ENCODE measurements around the gene ANKRD37. TPM values are rescaled to one million over a fixed set of nuclear protein-coding genes. Genes with fewer than 3 reads are reported as not detected.

The ANKRD37 gene
- total RNA-seq, 1 experiment from 2014 or later, result 3.6 TPM

GRCh38 chr4:185374573-185374972 is 22.1 kb upstream of the ANKRD37 start:
- DNase-seq, result no peak
- H3K36me3 ChIP-seq (ENCODE audit: control insufficient read depth, insufficient read depth, low read length), result no peaks in the 10 kb centered on the region
- no peak overlapping the region for H3K4me3 ChIP-seq (ENCODE audit: low read depth, low read length)
- intact Hi-C loops (cut with micrococcal nuclease; ENCODE audit: unreplicated experiment), result no loop called here
- H3K4me1 Mint-ChIP-seq (ENCODE audit: low read depth, unreplicated experiment), result no peaks in the 10 kb centered on the region
- no peak for TF ChIP-seq CTCF (IDR thresholded peaks at IDR 0.05; ENCODE audit: insufficient read depth in 1 of 2, low read depth in 1 of 2, low read length in 1 of 2, severe bottlenecking in 1 of 2, unreplicated experiment in 1 of 2)
- H3K27ac Mint-ChIP-seq (ENCODE audit: unreplicated experiment), result no peak overlapping the region
- no peaks in the 10 kb centered on the region for H3K9me3 Mint-ChIP-seq (ENCODE audit: unreplicated experiment)
- POLR2A ChIA-PET, result no interaction called here
- CTCF ChIA-PET, result no interaction called here
- no peak overlapping the region for H3K4me3 Mint-ChIP-seq (ENCODE audit: unreplicated experiment)
- no peaks in the 10 kb centered on the region for H3K9me3 ChIP-seq
- BruUV-seq (replicated peaks), result no TSS peak
- no peaks in the 10 kb centered on the region for H3K27me3 ChIP-seq (replicated peaks; ENCODE audit: control insufficient read depth, insufficient read depth, low read length)
- no peaks in the 10 kb centered on the region for H3K27me3 Mint-ChIP-seq (ENCODE audit: insufficient read depth, unreplicated experiment)
- no peaks in the 10 kb centered on the region for H3K36me3 Mint-ChIP-seq (ENCODE audit: insufficient read depth, unreplicated experiment)
- H3K4me1 ChIP-seq, result no peaks in the 10 kb centered on the region

- no peaks in the 10 kb centered on the region for H3K27me3 ChIP-seq (replicated peaks; ENCODE audit: control insufficient read depth, insufficient read depth, low read length)
- H3K4me3 ChIP-seq (ENCODE audit: low read depth, low read length), result no peak overlapping the region
- H3K36me3 Mint-ChIP-seq (ENCODE audit: insufficient read depth, unreplicated experiment), result no peaks in the 10 kb centered on the region
- no peak for TF ChIP-seq CTCF (IDR thresholded peaks at IDR 0.05; ENCODE audit: insufficient read depth in 1 of 2, low read depth in 1 of 2, low read length in 1 of 2, severe bottlenecking in 1 of 2, unreplicated experiment in 1 of 2)
- no peak overlapping the region for H3K27ac Mint-ChIP-seq (ENCODE audit: unreplicated experiment)
- DNase-seq, result no peak
- intact Hi-C loops (cut with micrococcal nuclease; ENCODE audit: unreplicated experiment), result no loop called here
- H3K4me3 Mint-ChIP-seq (ENCODE audit: unreplicated experiment), result no peak overlapping the region
- CTCF ChIA-PET, result no interaction called here
- no peaks in the 10 kb centered on the region for H3K9me3 ChIP-seq
- no peaks in the 10 kb centered on the region for H3K36me3 ChIP-seq (ENCODE audit: control insufficient read depth, insufficient read depth, low read length)
- H3K9me3 Mint-ChIP-seq (ENCODE audit: unreplicated experiment), result no peaks in the 10 kb centered on the region
- POLR2A ChIA-PET, result no interaction called here
- H3K4me1 ChIP-seq, result no peaks in the 10 kb centered on the region
- no peaks in the 10 kb centered on the region for H3K27me3 Mint-ChIP-seq (ENCODE audit: insufficient read depth, unreplicated experiment)
- BruUV-seq (replicated peaks), result no TSS peak
- no peaks in the 10 kb centered on the region for H3K4me1 Mint-ChIP-seq (ENCODE audit: low read depth, unreplicated experiment)
These were observed 18.4 kb upstream of the ANKRD37 start for GRCh38 chr4:185378264-185378663.

- no peaks in the 10 kb centered on the region for H3K9me3 ChIP-seq
- Mint-ChIP-seq H3K4me3 (ENCODE audit: unreplicated experiment) (no peak overlapping the region), H3K9me3 (ENCODE audit: unreplicated experiment) (no peaks in the 10 kb centered on the region), H3K36me3 (ENCODE audit: insufficient read depth, unreplicated experiment) (no peaks in the 10 kb centered on the region), H3K27me3 (ENCODE audit: insufficient read depth, unreplicated experiment) (no peaks in the 10 kb centered on the region), H3K4me1 (ENCODE audit: low read depth, unreplicated experiment) (no peaks in the 10 kb centered on the region), H3K27ac (ENCODE audit: unreplicated experiment) (no peak overlapping the region)
- CTCF ChIA-PET, result interaction anchor here (0.7 kb wide), 1 partner anchor 634 kb away, joined by 3 read pairs; no protein-coding TSS in a partner anchor
- H3K4me3 ChIP-seq (ENCODE audit: low read depth, low read length), result no peak overlapping the region
- BruUV-seq (replicated peaks), result no TSS peak
- intact Hi-C loops (cut with micrococcal nuclease; ENCODE audit: unreplicated experiment), result no loop called here
- H3K4me1 ChIP-seq, result peaks cover 4% of the 10 kb centered on the region; the same call in 1 of the 2 replicates
- no peaks in the 10 kb centered on the region for H3K27me3 ChIP-seq (replicated peaks; ENCODE audit: control insufficient read depth, insufficient read depth, low read length)
- DNase-seq, result no peak
- POLR2A ChIA-PET, result interaction anchor here (1.3 kb wide), 1 partner anchor 17 kb away, joined by 3 read pairs; the partner anchor contains the start of gene ANKRD37
- no peak for TF ChIP-seq CTCF (IDR thresholded peaks at IDR 0.05; ENCODE audit: insufficient read depth in 1 of 2, low read depth in 1 of 2, low read length in 1 of 2, severe bottlenecking in 1 of 2, unreplicated experiment in 1 of 2)
- H3K36me3 ChIP-seq (ENCODE audit: control insufficient read depth, insufficient read depth, low read length), result no peaks in the 10 kb centered on the region
These were observed 17.0 kb upstream of the ANKRD37 start for GRCh38 chr4:185379326-185380295.
